Fibroblast of pulmonary artery (primary cell): ENCODE results near the gene RNASE4.
A peak's percentile ranks its signal among the peaks of the same experiment; 100 is the strongest.

ENCODE experiments used
- DNase-seq: peaks from one replicate; pipeline ENCODE4 v3.0.0-alpha.2; 2010; ENCODE audit warnings: low read depth
- H3K4me3 ChIP-seq: replicated peaks from 2 replicates; pipeline ENCODE4 v1.5.1; 2011; ENCODE audit warnings: low read depth, mild to moderate bottlenecking, control low read depth, low read length, moderate library complexity
- TF ChIP-seq, protein P1 (sequence below): IDR thresholded peaks from 2 replicates; pipeline ENCODE4 v1.5.1; 2011; ENCODE audit warnings: mild to moderate bottlenecking, control low read depth, low read length, inconsistent platforms; ENCODE audit errors: missing control alignments

Gene RNASE4

DNA sequence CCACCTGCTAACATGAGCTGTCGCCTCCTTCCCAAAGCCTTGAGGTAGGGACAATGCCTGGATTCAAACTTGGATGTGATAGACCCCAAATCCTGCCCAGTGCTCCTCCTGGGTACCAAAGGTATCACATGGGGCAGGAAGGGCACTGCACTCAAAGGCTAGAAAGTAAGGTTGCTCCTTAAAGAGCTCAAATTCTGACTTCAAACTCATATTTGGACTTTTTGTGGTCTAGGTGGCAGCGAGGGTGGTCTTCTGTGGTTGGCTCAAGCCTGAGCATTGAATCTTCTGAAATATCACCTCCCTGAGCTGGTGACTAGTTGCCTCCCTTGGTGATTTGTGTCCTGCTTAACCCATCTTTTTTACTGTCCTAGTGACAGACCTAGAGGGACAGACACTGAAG, 8.3 kb upstream of the RNASE4 start:
- TF ChIP-seq, protein P1, sequence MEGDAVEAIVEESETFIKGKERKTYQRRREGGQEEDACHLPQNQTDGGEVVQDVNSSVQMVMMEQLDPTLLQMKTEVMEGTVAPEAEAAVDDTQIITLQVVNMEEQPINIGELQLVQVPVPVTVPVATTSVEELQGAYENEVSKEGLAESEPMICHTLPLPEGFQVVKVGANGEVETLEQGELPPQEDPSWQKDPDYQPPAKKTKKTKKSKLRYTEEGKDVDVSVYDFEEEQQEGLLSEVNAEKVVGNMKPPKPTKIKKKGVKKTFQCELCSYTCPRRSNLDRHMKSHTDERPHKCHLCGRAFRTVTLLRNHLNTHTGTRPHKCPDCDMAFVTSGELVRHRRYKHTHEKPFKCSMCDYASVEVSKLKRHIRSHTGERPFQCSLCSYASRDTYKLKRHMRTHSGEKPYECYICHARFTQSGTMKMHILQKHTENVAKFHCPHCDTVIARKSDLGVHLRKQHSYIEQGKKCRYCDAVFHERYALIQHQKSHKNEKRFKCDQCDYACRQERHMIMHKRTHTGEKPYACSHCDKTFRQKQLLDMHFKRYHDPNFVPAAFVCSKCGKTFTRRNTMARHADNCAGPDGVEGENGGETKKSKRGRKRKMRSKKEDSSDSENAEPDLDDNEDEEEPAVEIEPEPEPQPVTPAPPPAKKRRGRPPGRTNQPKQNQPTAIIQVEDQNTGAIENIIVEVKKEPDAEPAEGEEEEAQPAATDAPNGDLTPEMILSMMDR = no peak
- no peak overlapping the region for H3K4me3 ChIP-seq
- DNase-seq = no peak

DNA sequence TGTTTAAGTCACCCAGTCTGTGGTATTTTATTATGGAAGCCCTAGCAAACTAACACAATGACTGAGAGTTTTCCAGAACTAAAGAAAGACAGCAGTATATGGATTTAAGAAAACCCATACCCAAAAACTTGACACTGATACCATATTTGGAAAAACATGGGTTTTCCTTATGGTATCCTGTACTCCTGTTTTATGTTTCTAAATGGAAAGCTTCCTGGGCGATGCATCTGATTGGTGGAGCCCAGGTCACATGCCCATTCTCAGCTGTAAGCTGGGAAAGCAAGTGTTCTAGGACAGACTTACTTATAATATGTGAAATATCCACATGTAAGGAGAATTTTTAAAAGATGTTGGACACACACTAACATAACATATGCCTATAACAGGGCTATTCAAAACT, 4.5 kb upstream of the RNASE4 start:
- TF ChIP-seq, protein P1 = no peak
- no peak overlapping the region for H3K4me3 ChIP-seq
- DNase-seq = peak; percentile 28

DNA sequence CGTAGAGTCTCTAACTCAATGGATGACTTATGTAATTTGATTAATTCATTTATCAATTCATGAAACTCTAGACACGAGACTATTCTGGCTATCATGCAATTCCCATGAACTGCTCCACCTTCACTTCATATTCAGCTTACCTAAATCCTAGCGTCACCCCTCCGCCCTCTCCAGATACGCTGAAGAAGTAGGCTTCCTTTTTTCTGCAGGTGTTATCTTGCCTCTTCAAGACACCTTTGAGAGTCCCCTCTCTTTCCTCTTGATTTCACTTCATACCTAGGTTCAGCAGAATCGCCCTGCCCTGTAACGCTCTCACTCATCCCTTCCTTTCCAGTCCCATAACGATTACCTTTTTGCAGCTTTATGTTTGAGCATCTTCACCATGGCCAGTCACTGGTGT, 4.0 kb upstream of the RNASE4 start:
- H3K4me3 ChIP-seq = no peak overlapping the region
- no peak for DNase-seq
- TF ChIP-seq, protein P1 = no peak

GRCh38 chr14:20680843-20681347, 3.5 kb upstream of the RNASE4 start:
- no peak for DNase-seq
- H3K4me3 ChIP-seq = peak overlapping the region; percentile 83
- TF ChIP-seq, protein P1 = no peak

GRCh38 chr14:20681348-20682126, 2.8 kb upstream of the RNASE4 start:
- H3K4me3 ChIP-seq = peak overlapping the region; percentile 83
- TF ChIP-seq, protein P1 = no peak
- peak; percentile 92 for DNase-seq

DNA sequence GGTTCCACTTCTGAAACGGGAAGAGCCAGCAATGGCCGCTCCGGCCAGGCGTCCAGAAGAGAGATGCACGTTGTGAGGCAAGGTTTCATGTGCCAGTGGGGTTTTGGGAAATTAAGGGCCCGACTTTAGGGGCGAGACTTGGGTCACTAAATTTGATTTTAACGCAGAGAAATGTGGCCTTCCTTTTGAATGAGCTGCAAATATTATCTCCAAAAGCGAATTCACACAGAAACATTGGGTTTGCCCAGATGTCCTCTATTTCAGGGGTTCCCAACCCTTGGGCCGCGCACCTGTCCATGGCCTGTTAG, 2.3 kb upstream of the RNASE4 start:
- no peak for DNase-seq
- H3K4me3 ChIP-seq = peak overlapping the region; percentile 83
- TF ChIP-seq, protein P1 = no peak

DNA sequence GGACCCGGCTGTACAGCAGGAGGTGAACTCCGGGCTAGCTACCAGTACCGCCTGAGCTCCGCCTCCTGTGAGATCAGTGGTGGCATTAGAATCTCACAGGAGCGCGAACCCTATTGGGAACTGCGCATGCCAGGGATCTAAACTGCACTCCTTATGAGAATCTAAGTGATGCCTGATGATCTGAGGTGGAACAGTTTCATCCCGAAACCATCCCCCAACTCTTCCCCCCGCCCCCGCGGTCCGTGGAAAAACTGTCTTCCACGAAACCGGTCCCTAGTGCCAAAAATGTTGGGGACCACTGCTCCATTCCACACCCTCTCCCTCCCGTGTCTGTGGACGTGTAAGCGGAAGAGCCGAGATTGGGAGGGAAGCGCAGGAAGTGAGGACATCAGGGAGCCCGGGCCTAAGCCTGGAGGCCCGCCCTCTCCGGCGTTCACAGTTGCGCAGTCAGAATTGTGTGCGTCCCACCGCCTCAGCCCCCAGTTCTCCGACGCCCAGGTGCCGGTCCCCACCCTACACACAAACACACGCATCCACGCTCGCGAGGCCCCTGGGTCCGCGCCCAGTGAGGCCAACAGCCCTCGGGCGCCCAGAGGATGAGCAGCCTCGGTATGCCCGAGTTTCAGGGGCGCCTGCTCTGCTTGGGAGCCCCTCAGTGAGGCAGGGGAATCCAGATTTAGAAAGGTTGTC, 1.8 kb upstream of the RNASE4 start:
- TF ChIP-seq, protein P1 = no peak
- DNase-seq = peak; percentile 93
- H3K4me3 ChIP-seq = peak overlapping the region; percentile 83
